Ovary (tissue), 9 donors: ENCODE data around the gene APOL4. TPM values are rescaled to one million over a fixed set of nuclear protein-coding genes. Genes with fewer than 3 reads are reported as not detected.
"Not testable (repeated sequence)": the region's sequence is repeated elsewhere in the genome, so short reads cannot be mapped to it uniquely, and the experiment has no call there.

Source experiments
- DNase-seq, 5 donors: peaks; one replicate each; pipeline ENCODE4 v3.0.0-alpha.2; 2019 to 2020
- H3K27ac ChIP-seq, 2 donors: fragments of 200-600 bp; one replicate each; pipeline versions ENCODE4 v1.5.1 to v1.8.0; 2019 to 2022
- H3K27me3 ChIP-seq: fragments of 200-600 bp; one replicate; pipeline ENCODE4 v1.8.0; 2022
- H3K36me3 ChIP-seq: fragments of 200-600 bp; sonication (generic); one replicate; pipeline ENCODE4 v1.5.1; 2019
- H3K4me1 ChIP-seq: one replicate; pipeline ENCODE4 v1.8.1; 2013; ENCODE audit warnings: mild to moderate bottlenecking, moderate library complexity; ENCODE audit not compliant: insufficient read depth
- H3K4me3 ChIP-seq: fragments of 200-600 bp; sonication (generic); one replicate; pipeline ENCODE4 v1.5.1; 2017
- H3K9me3 ChIP-seq, 2 donors: fragments of 200-600 bp in 1 of 2; sonication (generic) in 1 of 2; one replicate each; pipeline versions ENCODE4 v1.5.1 to v1.8.1; 2013 to 2019; ENCODE audit warnings: mild to moderate bottlenecking in 1 of 2, moderate library complexity in 1 of 2
- EP300 ChIP-seq: sonication (generic); formaldehyde crosslinking; IDR thresholded peaks from one replicate; pipeline ENCODE4 v1.6.1; 2017; ENCODE audit warnings: antibody characterized with exemption
- POLR2A ChIP-seq: fragments of 450-650 bp; IDR thresholded peaks from one replicate; pipeline ENCODE4 v1.6.1; 2017; ENCODE audit warnings: antibody characterized with exemption, mild to moderate bottlenecking, moderate library complexity
- WGBS, 3 donors: extraction: QIAGEN DNeasy Blood & Tissue Kit in 1 of 3; methylation state at CpG; one replicate each; pipeline versions ENCODE4 v1.1.5 to v1.1.7; 2013 to 2017; 5-methylcytosine and 5-hydroxymethylcytosine counted together
- intact Hi-C, 4 donors: fragments of 100-400 bp; cut with DNase I; formaldehyde crosslinking; loops; one replicate each; pipeline versions ENCODE4 v1.11.0 to v1.15.1; 2022 to 2023
- polyA plus RNA-seq, 2 donors: library from polyadenylated mRNA; stranded (reverse); fragments of 200-250 nt in 1 of 2; fragments of 350-450 nt in 1 of 2; fragmentation: Illumina TruSeq in 1 of 2; extraction: RNeasy Lipid Tissue Mini Kit (QIAGEN cat#74804) in 1 of 2; gene quantifications; one replicate each; pipeline ENCODE4 v1.2.3, GENCODE V29; 2013 to 2014
- total RNA-seq, 7 donors: library from RNA; depleted of rRNA in 2 of 7; stranded (reverse); fragments of >200 nt in 2 of 7; fragmentation: NEBNext Ultra II Directional in 3 of 7; extraction: Animal tissue kit (Norgen Biotek cat#: 25700) in 3 of 7; gene quantifications; one replicate each; pipeline versions ENCODE4 v1.1.0 to v1.2.4, GENCODE V29; 2016 to 2023
- TF ChIP-seq, protein P1 (sequence below), 3 donors: fragments of 450-650 bp in 2 of 3; fragments of 200-600 bp in 1 of 3; IDR thresholded peaks; one replicate each; pipeline versions ENCODE4 v1.5.1 to v1.8.0; 2016 to 2022; ENCODE audit warnings: antibody characterized with exemption in 3 of 3, mild to moderate bottlenecking in 1 of 3
- donor health status: DM: no; HTN: no; CAD: no; lungs with moderate emphysema.
- donor health status: DM: no; HTN: no; CAD: no.
- donor health status: Bipolar disorder and iron deficiency.
- donor health status: DM: yes; HTN: yes; CAD: no.
- donor health status: DM: no; HTN: no; CAD: no.
- donor health status: DM: yes; HTN: yes; CAD: no.

Gene APOL4
- total and polyA plus RNA-seq, 9 donors: 0.31 to 18.6 (median 7.3) TPM

DNA sequence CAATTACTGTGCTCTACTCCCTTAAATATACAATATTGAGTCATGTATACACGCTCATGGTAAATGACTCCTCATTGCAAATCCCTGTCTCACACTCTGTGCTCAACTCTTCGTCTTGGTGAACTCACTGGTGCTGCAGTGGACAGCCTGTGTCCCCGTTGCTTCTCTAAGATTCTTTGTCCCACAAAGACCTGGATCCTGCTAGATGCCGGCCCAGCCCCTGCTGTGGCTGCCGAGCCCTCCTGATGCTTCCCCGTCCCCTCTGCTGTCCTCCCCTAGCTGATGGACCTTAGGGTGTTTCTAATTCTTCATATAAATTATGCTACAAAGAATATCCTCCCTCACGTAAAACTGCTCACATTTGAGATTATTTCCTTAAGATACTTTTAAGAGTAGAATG is 32.2 kb upstream of the APOL4 start:
- peaks cover 16% of the 10 kb centered on the region for H3K4me1 ChIP-seq
- H3K9me3 ChIP-seq: no peaks in the 10 kb centered on the region
- 88 to 91% (median 89%) methylated on average over 7 of the region's 7 CpGs for WGBS, 3 donors
- H3K27ac ChIP-seq: no peak overlapping the region
- no peak overlapping the region for H3K4me3 ChIP-seq
- TF ChIP-seq, protein P1, sequence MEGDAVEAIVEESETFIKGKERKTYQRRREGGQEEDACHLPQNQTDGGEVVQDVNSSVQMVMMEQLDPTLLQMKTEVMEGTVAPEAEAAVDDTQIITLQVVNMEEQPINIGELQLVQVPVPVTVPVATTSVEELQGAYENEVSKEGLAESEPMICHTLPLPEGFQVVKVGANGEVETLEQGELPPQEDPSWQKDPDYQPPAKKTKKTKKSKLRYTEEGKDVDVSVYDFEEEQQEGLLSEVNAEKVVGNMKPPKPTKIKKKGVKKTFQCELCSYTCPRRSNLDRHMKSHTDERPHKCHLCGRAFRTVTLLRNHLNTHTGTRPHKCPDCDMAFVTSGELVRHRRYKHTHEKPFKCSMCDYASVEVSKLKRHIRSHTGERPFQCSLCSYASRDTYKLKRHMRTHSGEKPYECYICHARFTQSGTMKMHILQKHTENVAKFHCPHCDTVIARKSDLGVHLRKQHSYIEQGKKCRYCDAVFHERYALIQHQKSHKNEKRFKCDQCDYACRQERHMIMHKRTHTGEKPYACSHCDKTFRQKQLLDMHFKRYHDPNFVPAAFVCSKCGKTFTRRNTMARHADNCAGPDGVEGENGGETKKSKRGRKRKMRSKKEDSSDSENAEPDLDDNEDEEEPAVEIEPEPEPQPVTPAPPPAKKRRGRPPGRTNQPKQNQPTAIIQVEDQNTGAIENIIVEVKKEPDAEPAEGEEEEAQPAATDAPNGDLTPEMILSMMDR (IDR thresholded peaks at IDR 0.05): no peak
- TF ChIP-seq POLR2A: no peak
- no peak for TF ChIP-seq EP300
- no peaks in the 10 kb centered on the region for H3K36me3 ChIP-seq
- intact Hi-C loops: loop anchor here in 1 of 4 donors (10.0 kb wide), 1 partner anchor 89 kb away; no protein-coding TSS in a partner anchor
- no peaks in the 10 kb centered on the region for H3K27me3 ChIP-seq
- no peak for DNase-seq

DNA sequence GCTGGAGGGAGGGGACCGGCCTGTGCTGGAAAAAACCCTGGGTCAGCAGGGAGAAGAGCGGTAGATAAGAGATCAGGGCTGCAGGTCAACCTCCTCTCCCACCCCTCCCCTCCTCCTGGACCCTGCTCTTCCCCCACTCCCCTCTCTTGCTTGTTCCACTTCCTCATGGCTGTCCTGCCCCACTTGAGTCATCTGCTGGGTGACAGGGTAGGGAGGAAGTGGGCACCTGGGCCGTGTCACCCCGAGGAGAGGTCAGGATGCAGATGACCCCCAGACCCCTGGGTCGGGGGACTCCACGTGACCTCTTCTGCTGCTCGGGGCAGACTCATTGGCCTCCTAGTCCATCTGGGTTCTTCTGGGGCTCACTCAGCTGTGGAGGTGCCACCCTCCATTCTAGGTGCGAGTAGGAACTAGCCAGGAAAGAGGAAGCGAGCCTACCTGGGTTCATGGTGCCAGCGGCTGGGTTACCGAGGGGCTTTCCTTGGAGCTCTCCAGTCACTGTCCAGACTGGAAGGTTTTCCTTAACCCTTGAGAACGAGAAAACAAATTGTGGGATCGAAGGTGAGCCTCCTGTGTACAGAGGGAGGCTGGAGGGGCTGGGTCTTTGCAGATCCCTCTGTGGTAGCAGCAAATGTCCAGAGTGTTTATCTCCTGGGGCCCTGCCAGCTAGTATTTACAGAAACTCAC is 31.2 kb upstream of the APOL4 start:
- Histone ChIP-seq H3K4me1 (peaks cover 15% of the 10 kb centered on the region), H3K9me3 (no peaks in the 10 kb centered on the region), H3K4me3 (no peak overlapping the region), H3K27ac (no peak overlapping the region), H3K36me3 (no peaks in the 10 kb centered on the region), H3K27me3 (no peaks in the 10 kb centered on the region)
- WGBS, 3 donors: 83 to 85% (median 84%) methylated on average over 13 of the region's 13 CpGs
- intact Hi-C loops: loop anchor here in 1 of 4 donors (10.0 kb wide), 1 partner anchor 88 kb away; no protein-coding TSS in a partner anchor
- no peak for TF ChIP-seq EP300
- TF ChIP-seq, protein P1 (IDR thresholded peaks at IDR 0.05): no peak
- no peak for TF ChIP-seq POLR2A
- DNase-seq: no peak

DNA sequence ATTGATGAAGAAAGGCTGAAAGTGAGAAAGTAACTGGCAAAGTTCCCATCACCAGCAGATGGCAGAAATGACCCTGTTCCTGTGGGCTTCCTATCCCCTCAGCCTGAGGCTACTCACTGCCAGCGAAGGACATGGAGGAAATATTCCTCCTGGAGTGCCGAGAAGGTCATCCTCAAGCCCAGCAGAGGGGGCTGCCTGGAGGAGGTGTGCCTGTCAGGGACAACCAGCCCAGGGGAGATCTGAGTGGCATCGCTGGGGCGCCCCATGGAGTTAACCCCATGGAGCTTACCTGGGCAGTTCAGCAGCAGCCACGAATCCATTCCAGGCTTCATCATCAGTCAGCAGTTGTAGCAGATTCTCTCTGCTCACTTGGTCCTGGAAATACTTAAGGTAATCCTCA is 29.4 kb upstream of the APOL4 start:
- not testable (repeated sequence) for H3K4me3 ChIP-seq, DNase-seq, H3K9me3 ChIP-seq, H3K27me3 ChIP-seq, H3K36me3 ChIP-seq, H3K4me1 ChIP-seq, H3K27ac ChIP-seq
- intact Hi-C loops: loop anchor here in 1 of 4 donors (10.0 kb wide), 1 partner anchor 86 kb away; no protein-coding TSS in a partner anchor
- WGBS, 3 donors: 78 to 85% (median 81%) methylated on average over 5 of the region's 5 CpGs

DNA sequence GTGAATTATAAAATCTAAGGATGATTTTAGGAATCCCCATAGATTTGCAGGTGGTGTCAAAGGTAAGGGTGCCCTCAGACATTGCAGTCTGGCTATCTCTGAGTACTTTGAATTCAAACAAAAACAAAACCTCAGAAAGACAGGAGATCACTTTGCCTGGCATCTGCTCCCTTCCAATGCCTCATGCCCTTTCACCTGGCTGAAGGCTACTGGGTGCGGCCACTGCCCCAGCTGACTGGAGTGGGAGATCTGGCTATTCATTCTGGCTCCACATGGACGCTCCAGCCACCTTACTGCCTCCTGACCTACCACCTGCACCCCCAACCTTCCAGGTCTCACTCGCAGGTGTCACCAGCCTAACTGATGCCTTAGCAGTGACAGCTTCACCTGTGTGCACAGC is 28.0 kb upstream of the APOL4 start:
- 82 to 94% (median 93%) methylated on average over 3 of the region's 3 CpGs for WGBS, 3 donors

DNA sequence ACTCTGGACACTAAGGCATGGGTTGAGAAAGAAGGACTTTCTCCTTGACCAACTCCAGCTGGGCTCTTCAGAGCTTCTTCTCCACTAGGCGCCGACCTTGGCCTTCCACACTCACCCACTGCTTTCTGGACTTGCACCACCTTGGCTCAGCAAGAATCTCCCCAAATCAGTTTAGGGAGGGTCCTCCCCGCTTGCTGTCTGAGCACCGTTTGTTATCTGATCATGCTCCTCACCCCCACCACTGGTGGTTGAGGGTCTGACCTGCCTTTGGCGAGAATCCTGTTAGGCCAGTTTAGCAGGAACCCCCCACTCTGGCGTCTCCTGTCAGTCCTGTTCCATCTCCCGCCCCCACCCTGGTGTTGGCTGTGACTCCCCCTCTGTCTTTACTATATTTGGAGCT is 27.3 kb upstream of the APOL4 start:
- Histone ChIP-seq H3K27me3 (no peaks in the 10 kb centered on the region), H3K9me3 (no peaks in the 10 kb centered on the region), H3K4me1 (no peaks in the 10 kb centered on the region), H3K27ac (no peak overlapping the region), H3K4me3 (no peak overlapping the region), H3K36me3 (no peaks in the 10 kb centered on the region)
- TF ChIP-seq, protein P1 (IDR thresholded peaks at IDR 0.05): no peak
- TF ChIP-seq EP300 (no peak), POLR2A (no peak)
- DNase-seq: no peak
- 61 to 66% (median 66%) methylated on average over 7 of the region's 7 CpGs for WGBS, 3 donors
- intact Hi-C loops: no loop called here

More for the DNA sequence above, 28.0 kb upstream of the APOL4 start:
- not testable (repeated sequence) for H3K4me3 ChIP-seq, H3K27ac ChIP-seq, H3K4me1 ChIP-seq, DNase-seq, H3K9me3 ChIP-seq, H3K36me3 ChIP-seq, H3K27me3 ChIP-seq
- intact Hi-C loops: loop anchor here in 1 of 4 donors (10.0 kb wide), 1 partner anchor 85 kb away; no protein-coding TSS in a partner anchor

DNA sequence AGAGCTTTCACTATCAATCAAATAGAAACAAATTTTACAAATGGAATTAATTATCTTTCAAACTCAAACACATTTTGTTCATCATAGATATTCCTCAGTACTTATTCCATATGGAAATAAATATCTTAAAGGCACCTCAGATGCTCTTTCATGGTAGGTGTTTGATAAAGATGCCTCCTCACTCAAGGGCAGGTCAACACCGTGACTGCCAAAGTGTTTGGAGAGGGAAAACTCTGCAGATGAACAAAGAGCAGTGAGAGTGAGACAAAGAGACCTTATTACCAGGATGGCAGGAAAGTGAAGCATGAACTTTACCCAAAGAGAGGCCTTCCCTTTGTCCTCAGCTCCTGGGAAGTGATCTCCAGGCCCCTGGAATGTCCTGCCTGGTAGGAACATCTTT is 26.8 kb upstream of the APOL4 start:
- H3K36me3 ChIP-seq, H3K9me3 ChIP-seq, H3K4me3 ChIP-seq, H3K27ac ChIP-seq, H3K4me1 ChIP-seq, H3K27me3 ChIP-seq, DNase-seq, intact Hi-C loops: not testable (repeated sequence)
- 80 to 85% (median 85%) methylated on average over 1 of the region's 1 CpG for WGBS, 3 donors
